Activated T-cell treated with anti-CD3 and anti-CD28 coated beads for 4 hours (primary cell): ENCODE data around the gene ABCA1.
"Not testable (repeated sequence)": the region's sequence is repeated elsewhere in the genome, so short reads cannot be mapped to it uniquely, and the experiment has no call there.

ENCODE experiments used
- DNase-seq: peaks from one replicate; pipeline ENCODE4 v3.0.0-alpha.2; 2020

Gene ABCA1, protein sequence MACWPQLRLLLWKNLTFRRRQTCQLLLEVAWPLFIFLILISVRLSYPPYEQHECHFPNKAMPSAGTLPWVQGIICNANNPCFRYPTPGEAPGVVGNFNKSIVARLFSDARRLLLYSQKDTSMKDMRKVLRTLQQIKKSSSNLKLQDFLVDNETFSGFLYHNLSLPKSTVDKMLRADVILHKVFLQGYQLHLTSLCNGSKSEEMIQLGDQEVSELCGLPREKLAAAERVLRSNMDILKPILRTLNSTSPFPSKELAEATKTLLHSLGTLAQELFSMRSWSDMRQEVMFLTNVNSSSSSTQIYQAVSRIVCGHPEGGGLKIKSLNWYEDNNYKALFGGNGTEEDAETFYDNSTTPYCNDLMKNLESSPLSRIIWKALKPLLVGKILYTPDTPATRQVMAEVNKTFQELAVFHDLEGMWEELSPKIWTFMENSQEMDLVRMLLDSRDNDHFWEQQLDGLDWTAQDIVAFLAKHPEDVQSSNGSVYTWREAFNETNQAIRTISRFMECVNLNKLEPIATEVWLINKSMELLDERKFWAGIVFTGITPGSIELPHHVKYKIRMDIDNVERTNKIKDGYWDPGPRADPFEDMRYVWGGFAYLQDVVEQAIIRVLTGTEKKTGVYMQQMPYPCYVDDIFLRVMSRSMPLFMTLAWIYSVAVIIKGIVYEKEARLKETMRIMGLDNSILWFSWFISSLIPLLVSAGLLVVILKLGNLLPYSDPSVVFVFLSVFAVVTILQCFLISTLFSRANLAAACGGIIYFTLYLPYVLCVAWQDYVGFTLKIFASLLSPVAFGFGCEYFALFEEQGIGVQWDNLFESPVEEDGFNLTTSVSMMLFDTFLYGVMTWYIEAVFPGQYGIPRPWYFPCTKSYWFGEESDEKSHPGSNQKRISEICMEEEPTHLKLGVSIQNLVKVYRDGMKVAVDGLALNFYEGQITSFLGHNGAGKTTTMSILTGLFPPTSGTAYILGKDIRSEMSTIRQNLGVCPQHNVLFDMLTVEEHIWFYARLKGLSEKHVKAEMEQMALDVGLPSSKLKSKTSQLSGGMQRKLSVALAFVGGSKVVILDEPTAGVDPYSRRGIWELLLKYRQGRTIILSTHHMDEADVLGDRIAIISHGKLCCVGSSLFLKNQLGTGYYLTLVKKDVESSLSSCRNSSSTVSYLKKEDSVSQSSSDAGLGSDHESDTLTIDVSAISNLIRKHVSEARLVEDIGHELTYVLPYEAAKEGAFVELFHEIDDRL (N-terminal part only)

DNA sequence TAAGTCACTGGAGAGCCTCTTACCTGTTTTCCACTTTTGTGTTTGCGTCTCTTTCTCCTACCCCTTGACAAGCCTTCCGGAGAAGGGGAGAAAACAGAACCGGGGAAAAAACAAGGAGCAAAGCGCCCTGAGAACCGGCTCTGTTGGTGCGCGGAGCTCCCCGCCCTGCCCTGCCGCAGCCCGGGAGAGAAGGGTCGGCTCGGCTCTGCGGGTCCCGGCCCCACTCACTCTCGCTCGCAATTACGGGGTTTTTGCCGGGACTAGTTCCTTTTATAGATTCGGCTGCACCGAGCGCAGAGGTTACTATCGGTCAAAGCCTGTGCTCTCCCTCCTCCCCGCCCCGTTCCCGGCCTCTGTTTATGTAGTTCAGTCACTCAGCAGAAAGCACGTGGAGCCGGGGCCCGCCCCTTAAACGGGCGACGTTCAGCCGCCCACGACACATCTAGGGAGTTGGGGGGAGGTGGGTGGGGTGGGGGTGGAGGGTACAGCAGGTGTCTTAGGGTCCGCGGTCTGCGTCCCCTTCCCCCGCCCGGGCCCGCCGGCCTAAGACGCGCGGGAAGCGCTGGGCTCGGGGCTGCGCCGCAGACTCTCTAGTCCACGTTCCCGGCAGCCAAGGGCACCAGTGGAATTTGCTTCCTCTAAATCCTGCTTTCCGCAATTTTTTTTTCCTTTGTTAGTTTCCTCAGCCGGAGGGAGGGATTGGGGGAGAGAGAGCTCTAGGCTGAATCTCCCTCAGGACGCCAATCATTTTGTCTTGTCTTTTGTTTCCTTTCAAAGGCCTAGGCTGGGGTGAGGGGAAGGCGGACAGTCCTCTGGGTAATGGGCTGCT lies at the start of gene ABCA1:
ABCA1 (minus strand) TSS at position 244 of the 829 bp plus-strand sequence. CDS start 24,476 bp downstream, outside the sequence.
- peak; percentile 54 for DNase-seq

GRCh38 chr9:104977580-104977979 lies 49.6 kb upstream of the ABCA1 start:
- DNase-seq, result no peak

DNA sequence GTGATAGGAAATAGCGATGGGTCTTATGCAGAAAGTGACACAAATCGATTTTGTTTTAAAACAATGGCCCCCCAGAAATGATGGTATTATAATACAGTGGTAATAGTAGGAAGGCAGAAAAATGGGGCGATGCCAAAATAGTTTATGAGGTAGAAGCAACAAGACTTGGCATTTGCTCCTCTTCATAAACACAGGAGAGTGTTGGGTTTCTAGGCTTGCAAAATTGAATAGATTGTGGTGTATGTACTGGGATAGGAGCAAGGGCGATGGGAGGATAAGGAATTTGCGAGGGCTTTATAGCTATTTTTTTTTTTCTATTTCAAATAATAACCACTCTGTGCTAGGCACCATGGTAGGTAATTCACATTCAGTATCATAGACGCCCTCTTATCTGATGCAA lies 49.2 kb upstream of the ABCA1 start:
- DNase-seq, result no peak

DNA sequence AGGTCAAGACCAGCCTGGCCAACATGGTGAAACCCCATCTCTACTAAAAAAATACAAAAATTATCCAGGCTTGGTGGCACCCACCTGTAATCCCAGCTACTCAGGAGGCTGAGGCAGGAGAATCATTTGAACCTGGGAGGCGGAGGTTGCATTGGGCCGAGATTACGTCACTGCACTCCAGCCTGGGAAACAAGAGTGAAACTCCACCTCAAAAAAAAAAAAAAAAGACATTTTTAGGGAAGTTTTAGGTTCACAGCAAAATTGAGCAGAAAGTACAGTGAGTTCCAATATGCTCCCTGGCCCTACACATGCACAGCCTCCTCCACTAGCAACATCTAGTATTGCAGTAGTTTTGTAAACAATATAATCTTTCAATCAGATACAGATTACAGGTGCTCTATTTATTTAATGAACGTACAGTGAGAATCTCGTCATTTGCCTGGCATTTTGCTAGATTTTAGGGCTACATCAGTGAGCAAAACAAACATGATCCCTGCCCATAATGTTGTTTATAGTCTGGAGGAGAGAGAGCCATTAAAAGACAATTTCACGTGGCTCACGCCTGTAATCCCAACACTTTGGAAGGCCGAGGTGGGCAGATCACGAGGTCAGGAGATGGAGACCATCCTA lies 48.1 kb upstream of the ABCA1 start:
- DNase-seq, result not testable (repeated sequence)

- no peak for DNase-seq
Measured at GRCh38 chr9:104974053-104974962, 46.4 kb upstream of the ABCA1 start.

GRCh38 chr9:104972242-104972866 lies 44.4 kb upstream of the ABCA1 start:
- DNase-seq, result no peak

DNA sequence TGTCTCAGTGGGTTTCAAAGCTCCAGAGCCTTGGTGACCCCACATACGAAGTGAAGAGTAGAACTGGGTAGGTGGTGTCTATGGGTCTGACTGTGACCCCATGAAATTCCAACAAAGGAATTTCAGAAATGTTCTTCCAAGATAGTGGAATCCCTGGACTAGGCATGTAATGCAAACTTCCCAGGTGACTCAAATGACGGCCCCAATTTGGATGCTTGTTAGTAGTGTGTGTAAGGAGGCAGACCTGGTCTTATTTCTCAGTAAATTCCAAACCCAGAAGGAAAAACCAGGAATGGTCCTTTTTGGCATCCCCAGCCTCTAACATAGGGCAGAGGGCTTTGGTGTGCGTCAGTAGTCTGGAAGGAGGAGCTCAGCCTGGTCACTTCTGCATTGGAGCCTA lies 43.6 kb upstream of the ABCA1 start:
- no peak for DNase-seq

DNA sequence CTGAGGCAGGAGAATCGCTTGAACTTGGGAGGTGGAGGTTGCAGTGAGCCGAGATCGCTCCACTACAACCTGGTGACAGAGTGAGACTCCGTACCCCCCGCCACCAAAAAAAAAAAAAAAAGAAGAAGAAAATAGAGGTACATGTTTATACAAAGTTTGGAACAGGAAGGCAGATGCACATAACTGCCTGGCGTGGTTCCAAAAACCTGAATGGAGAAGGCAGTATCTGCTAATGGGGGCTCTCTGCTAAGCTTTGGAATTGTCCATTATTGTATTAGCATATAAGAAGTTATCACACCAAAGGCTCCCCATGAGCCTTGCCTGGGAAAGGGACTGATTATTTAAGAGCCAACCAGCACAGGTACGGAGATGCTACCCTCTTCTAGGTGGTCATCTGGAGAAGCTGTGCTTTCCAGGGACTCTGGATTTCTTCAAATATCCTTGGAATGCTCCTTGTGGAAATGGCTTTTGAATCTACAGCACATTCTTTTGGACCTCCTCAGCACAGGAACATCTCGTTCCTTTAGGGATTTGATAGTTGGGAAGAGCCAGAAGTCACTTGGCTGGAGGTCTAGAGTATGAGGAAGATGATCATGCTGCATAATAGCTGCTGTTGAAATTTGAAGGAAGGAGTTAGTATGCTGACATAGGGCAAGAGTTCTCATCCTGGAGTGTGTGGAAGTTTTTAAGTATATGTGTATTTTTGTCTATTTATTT lies 42.5 kb upstream of the ABCA1 start:
- DNase-seq, result no peak

DNA sequence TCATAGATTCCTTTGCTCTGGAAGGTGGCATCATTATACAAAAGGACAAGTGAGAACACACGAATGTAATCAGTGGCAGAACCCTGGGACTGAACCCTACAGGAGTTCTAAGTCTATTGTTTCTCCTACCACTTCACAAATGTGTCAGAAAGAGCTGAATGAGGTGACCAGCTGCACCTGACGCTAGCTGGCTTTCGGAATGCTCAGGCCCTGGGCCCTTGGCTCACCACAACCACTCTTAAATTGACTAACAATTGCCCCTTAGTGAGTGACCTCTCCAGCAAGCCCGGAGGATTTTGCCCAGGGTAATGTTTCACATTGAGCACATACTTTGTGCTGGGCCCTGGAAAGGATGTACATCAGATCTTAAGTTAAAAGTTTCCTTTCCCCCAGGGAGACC lies 41.2 kb upstream of the ABCA1 start:
- DNase-seq, result no peak

DNA sequence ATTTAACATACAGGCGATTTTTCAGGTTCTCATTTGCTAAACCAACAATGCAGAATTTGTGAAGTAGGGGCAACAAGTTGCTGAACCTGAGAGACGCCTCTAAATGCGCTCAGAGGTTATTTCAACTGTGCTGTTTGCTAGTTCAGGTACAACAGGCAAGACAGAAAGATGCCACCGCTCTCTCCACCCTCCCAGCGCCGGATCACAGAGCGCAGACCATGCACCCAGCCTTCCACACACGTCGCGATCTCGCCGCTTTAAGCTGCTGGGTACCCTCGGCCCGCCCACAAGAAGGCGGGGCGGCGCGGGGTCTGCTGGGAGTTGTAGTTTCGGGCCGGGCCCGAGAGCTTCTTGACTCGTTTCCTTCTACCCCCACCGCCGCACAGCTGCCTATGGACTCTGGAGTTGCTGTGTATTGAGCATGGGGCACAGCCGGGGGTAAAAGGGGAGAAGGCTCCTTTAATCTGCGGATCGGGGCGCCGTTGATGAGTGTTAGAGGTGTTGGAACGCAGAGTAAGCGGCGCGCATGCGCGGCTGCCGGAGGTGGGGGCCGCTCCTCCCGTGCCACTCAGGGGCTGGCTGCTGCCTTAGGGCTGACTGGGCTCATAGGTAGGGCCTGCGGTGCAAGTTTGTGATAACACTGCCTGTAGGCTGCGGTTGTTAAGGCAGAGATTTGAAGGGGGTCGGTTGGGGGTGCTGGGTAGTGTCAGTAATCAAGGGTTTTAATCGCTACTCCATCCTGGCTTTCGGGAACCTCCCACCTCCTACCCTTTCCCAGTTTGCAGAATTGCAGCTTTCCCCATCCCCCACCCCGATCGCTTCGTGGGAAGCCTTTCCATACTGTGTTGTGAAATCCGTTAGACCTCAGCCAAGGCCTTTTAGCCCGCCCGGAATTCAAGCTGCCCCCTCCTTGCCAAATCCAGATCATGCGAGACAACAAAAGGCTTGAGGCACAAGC lies 40.3 kb upstream of the ABCA1 start:
- peak; percentile 86 for DNase-seq

GRCh38 chr9:104963076-104963475 lies 35.1 kb upstream of the ABCA1 start:
- DNase-seq, result no peak

- no peak for DNase-seq
Measured at GRCh38 chr9:104961701-104962359, 33.9 kb upstream of the ABCA1 start.

GRCh38 chr9:104961238-104961637 lies 33.3 kb upstream of the ABCA1 start:
- peak; percentile 40 for DNase-seq

- no peak for DNase-seq
Measured at GRCh38 chr9:104960662-104961061, 32.7 kb upstream of the ABCA1 start.

DNA sequence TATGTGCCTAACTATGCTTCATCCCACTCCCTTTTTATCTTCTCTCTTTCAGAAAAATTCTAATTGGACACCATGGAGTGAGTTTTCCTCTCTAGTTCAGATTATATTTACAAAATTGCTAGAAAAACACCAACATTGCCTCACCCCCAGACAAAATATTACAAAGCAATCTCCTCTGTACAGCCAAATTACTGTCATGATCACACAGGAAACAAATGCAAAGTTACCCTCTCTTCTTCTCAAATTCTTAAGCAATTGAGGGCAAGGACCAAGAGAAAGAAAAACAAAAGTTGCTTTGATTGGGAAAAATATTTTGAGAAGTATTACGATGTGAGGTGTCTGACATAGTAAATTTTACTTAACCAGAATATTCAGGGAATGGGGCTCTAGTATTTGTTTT lies 30.8 kb upstream of the ABCA1 start:
- no peak for DNase-seq

DNA sequence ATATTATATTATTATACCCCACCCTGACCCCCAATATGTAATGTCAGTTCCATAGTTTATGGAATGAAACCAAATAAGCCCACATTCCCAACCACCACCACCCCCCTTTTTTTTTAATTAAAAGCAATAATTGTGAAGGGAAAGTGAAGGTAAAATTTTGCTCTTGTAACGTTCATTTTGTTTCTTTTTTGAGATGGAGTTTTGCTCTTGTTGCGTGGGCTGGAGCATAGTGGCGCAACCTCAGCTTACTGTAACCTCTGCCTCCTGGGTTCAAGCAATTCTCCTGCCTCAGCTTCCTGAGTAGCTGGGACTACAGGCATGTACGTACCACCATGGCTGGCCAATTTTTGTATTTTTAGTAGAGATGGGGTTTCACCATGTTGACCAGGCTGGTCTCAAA lies 30.1 kb upstream of the ABCA1 start:
- DNase-seq, result not testable (repeated sequence)

GRCh38 chr9:104951487-104951886 lies 23.5 kb upstream of the ABCA1 start:
- DNase-seq, result no peak

- no peak for DNase-seq
Measured at GRCh38 chr9:104950838-104951237, 22.9 kb upstream of the ABCA1 start.
